CD4-positive, alpha-beta T cell (primary cell): Measurements from ENCODE around the gene ZNF610. TPM values are rescaled to one million over a fixed set of nuclear protein-coding genes. Genes with fewer than 3 reads are reported as not detected.

Experiments used
- ATAC-seq: fragments of 200-7000 bp; cut with Tn5 transposase; one replicate; pipeline ENCODE4 v1.10.0; 2022; ENCODE audit warnings: mild to moderate bottlenecking; ENCODE audit not compliant: poor library complexity
- CTCF ChIA-PET: fragments of 350-600 bp; sonication (Branson Sonifier 250); formaldehyde crosslinking; loops from one replicate; lab custom pipeline; 2021; ENCODE audit warnings: antibody characterized with exemption, inconsistent platforms; lab: Charles Lee
- POLR2A ChIA-PET: fragments of 350-600 bp; sonication (Branson Sonifier 250); formaldehyde crosslinking; loops from one replicate; lab custom pipeline; 2021; ENCODE audit warnings: antibody characterized with exemption, inconsistent platforms; lab: Charles Lee
- DNase-seq, 14 experiments: peaks; one replicate each; pipeline ENCODE4 v3.0.0-alpha.2; 2013 to 2020; ENCODE audit warnings: mixed read lengths in 2 of 14
- H3K27ac ChIP-seq, 2 donors: one replicate each; pipeline versions ENCODE4 v1.5.1 to v1.7.0; 2013; ENCODE audit warnings: low read length in 2 of 2, low read depth in 1 of 2, mild to moderate bottlenecking in 1 of 2
- H3K27me3 ChIP-seq, 2 experiments: 1 replicate in 1 of 2; 2 replicates in 1 of 2; pipeline versions ENCODE4 v1.6.1 to v1.7.0; 2013; ENCODE audit warnings: low read length in 2 of 2, control low read depth in 1 of 2, mild to moderate bottlenecking in 1 of 2, moderate library complexity in 1 of 2; ENCODE audit not compliant: insufficient read depth in 2 of 2, control insufficient read depth in 1 of 2
- H3K36me3 ChIP-seq: one replicate; pipeline ENCODE4 v1.6.1; 2013; ENCODE audit warnings: low read length, control low read depth; ENCODE audit not compliant: insufficient read depth
- H3K4me1 ChIP-seq: one replicate; pipeline ENCODE4 v1.6.1; 2013; ENCODE audit warnings: low read length, control low read depth; ENCODE audit not compliant: insufficient read depth
- H3K4me3 ChIP-seq: one replicate; pipeline ENCODE4 v1.5.1; 2013; ENCODE audit warnings: mild to moderate bottlenecking, low read length, moderate library complexity
- H3K9me3 ChIP-seq, 2 experiments: 1 replicate in 1 of 2; 2 replicates in 1 of 2; pipeline versions ENCODE4 v1.6.1 to v1.7.0; 2013; ENCODE audit warnings: low read length in 2 of 2, mild to moderate bottlenecking in 2 of 2, control low read depth in 1 of 2, moderate library complexity in 1 of 2; ENCODE audit not compliant: control insufficient read depth in 1 of 2, insufficient read depth in 1 of 2
- H3K27ac Mint-ChIP-seq: one replicate; pipeline ENCODE4 v1.8.0; 2020; ENCODE audit warnings: mixed read lengths
- H3K27me3 Mint-ChIP-seq: one replicate; pipeline ENCODE4 v1.8.0; 2021; ENCODE audit warnings: mixed read lengths
- H3K36me3 Mint-ChIP-seq: one replicate; pipeline ENCODE4 v1.8.0; 2021; ENCODE audit warnings: low read depth, mixed read lengths
- H3K4me1 Mint-ChIP-seq: one replicate; pipeline ENCODE4 v1.8.0; 2021; ENCODE audit warnings: low read depth, mixed read lengths
- H3K4me3 Mint-ChIP-seq: one replicate; pipeline ENCODE4 v1.8.0; 2020; ENCODE audit warnings: mild to moderate bottlenecking, mixed read lengths
- H3K9me3 Mint-ChIP-seq: one replicate; pipeline ENCODE4 v1.8.0; 2020; ENCODE audit warnings: mixed read lengths
- CTCF ChIP-seq: fragments of 200-600 bp; IDR thresholded peaks from one replicate; pipeline ENCODE4 v1.8.0; 2022; ENCODE audit warnings: antibody characterized with exemption, mild to moderate bottlenecking
- intact Hi-C, 2 experiments: fragments of 100-400 bp; cut with DNase I in 1 of 2; cut with micrococcal nuclease in 1 of 2; formaldehyde crosslinking; loops; one replicate each; pipeline versions ENCODE4 v1.15.1 to v1.9.0; 2023 to 2025; cut with DNase I, micrococcal nuclease
- total RNA-seq, 174 experiments: library from RNA in 2 of 174; stranded (reverse) in 2 of 174; gene quantifications; one replicate each; pipeline ENCODE4 v1.2.3 and lab custom pipeline; 2021 to 2026

Gene ZNF610
- total RNA-seq, 2 experiments from 2014 or later: 0.52 to 0.53 TPM

GRCh38 chr19:52343548-52343947 is 7.5 kb downstream of the ZNF610 start:
- CTCF ChIA-PET: no interaction called here
- Mint-ChIP-seq H3K4me1 (peaks cover 4% of the 10 kb centered on the region), H3K27ac (no peak overlapping the region), H3K36me3 (peaks cover 33% of the 10 kb centered on the region), H3K4me3 (no peak overlapping the region), H3K27me3 (no peaks in the 10 kb centered on the region), H3K9me3 (peaks cover 4% of the 10 kb centered on the region)
- Histone ChIP-seq H3K27ac (no peak overlapping the region), H3K4me1 (no peaks in the 10 kb centered on the region), H3K9me3 (peaks cover 0 to 32% of the 10 kb centered on the region in 2 experiments), H3K27me3 (no peaks in the 10 kb centered on the region), H3K36me3 (no peaks in the 10 kb centered on the region), H3K4me3 (no peak overlapping the region)
- POLR2A ChIA-PET: no interaction called here
- TF ChIP-seq CTCF: peak; percentile 63
- peak; percentile 9 to 76 (median 32) for DNase-seq
- intact Hi-C loops: loop anchor here in 1 of 2 experiments (2.0 kb wide), 1 partner anchor 405 kb away; no protein-coding TSS in a partner anchor
- ATAC-seq: peak; percentile 70

GRCh38 chr19:52345162-52345561 is 9.1 kb downstream of the ZNF610 start:
- DNase-seq (no peak), ATAC-seq (no peak)
- no peaks in the 10 kb centered on the region for H3K4me1 ChIP-seq
- intact Hi-C loops: no loop called here
- peaks cover 4% of the 10 kb centered on the region for H3K4me1 Mint-ChIP-seq
- CTCF ChIA-PET: no interaction called here
- POLR2A ChIA-PET: no interaction called here
- no peak overlapping the region for H3K27ac Mint-ChIP-seq
- H3K9me3 Mint-ChIP-seq: peaks cover 1% of the 10 kb centered on the region
- H3K4me3 Mint-ChIP-seq: no peak overlapping the region
- no peak overlapping the region for H3K4me3 ChIP-seq
- no peak for TF ChIP-seq CTCF
- no peaks in the 10 kb centered on the region for H3K36me3 ChIP-seq
- no peaks in the 10 kb centered on the region for H3K27me3 Mint-ChIP-seq
- H3K9me3 ChIP-seq: peaks cover 0 to 34% of the 10 kb centered on the region in 2 experiments
- H3K27ac ChIP-seq: no peak overlapping the region
- no peaks in the 10 kb centered on the region for H3K27me3 ChIP-seq
- H3K36me3 Mint-ChIP-seq: peaks cover 43% of the 10 kb centered on the region

- POLR2A ChIA-PET: no interaction called here
- ATAC-seq: no peak
Measured at GRCh38 chr19:52351512-52351911, 15.5 kb downstream of the ZNF610 start.

More at GRCh38 chr19:52351512-52351911, 15.5 kb downstream of the ZNF610 start:
- TF ChIP-seq CTCF: no peak
- no peak overlapping the region for H3K4me3 ChIP-seq
- no peaks in the 10 kb centered on the region for H3K4me1 ChIP-seq
- H3K4me3 Mint-ChIP-seq: no peak overlapping the region
- no peaks in the 10 kb centered on the region for H3K36me3 ChIP-seq
- no peaks in the 10 kb centered on the region for H3K4me1 Mint-ChIP-seq
- H3K27me3 ChIP-seq: no peaks in the 10 kb centered on the region
- H3K27ac Mint-ChIP-seq: no peak overlapping the region
- CTCF ChIA-PET: no interaction called here
- H3K36me3 Mint-ChIP-seq: peaks cover 85% of the 10 kb centered on the region
- H3K27me3 Mint-ChIP-seq: no peaks in the 10 kb centered on the region
- peaks cover 18% of the 10 kb centered on the region for H3K9me3 Mint-ChIP-seq
- H3K27ac ChIP-seq: no peak overlapping the region
- DNase-seq: no peak
- peaks cover 34 to 57% of the 10 kb centered on the region in 2 experiments for H3K9me3 ChIP-seq
- intact Hi-C loops: no loop called here
